DMS79 treated with DMSO at 0.1 percent for 48 hours (cell line): ENCODE results near the gene FHAD1.
A peak's percentile ranks its signal among the peaks of the same experiment; 100 is the strongest.

Experiments used
- DNase-seq: peaks from one replicate; lab custom pipeline; 2025; lab: John Stamatoyannopoulos, UW

The FHAD1 gene

DNA sequence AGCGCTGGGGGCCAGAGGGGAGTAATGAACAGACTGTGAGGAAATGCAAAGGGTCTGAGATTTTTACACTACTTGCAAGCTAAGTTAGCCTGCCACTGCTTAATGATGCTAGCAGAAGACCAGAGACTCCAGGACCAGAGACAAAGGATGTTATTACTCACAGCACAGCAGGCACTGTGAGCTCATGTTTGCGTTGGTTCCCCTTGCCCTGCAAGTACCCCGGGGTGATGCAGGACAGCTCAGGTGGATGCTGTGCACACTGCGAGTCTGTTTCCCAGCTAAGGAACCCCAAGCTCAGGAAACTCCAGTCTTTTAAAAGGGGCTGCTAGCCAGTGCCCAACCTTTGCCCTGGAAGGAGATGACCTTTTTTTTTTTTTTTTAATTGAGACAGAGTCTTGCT is 1.2 kb downstream of the FHAD1 start:
- no peak for DNase-seq

- no peak for DNase-seq
These were observed 2.1 kb downstream of the FHAD1 start for GRCh38 chr1:15249081-15249480.

DNA sequence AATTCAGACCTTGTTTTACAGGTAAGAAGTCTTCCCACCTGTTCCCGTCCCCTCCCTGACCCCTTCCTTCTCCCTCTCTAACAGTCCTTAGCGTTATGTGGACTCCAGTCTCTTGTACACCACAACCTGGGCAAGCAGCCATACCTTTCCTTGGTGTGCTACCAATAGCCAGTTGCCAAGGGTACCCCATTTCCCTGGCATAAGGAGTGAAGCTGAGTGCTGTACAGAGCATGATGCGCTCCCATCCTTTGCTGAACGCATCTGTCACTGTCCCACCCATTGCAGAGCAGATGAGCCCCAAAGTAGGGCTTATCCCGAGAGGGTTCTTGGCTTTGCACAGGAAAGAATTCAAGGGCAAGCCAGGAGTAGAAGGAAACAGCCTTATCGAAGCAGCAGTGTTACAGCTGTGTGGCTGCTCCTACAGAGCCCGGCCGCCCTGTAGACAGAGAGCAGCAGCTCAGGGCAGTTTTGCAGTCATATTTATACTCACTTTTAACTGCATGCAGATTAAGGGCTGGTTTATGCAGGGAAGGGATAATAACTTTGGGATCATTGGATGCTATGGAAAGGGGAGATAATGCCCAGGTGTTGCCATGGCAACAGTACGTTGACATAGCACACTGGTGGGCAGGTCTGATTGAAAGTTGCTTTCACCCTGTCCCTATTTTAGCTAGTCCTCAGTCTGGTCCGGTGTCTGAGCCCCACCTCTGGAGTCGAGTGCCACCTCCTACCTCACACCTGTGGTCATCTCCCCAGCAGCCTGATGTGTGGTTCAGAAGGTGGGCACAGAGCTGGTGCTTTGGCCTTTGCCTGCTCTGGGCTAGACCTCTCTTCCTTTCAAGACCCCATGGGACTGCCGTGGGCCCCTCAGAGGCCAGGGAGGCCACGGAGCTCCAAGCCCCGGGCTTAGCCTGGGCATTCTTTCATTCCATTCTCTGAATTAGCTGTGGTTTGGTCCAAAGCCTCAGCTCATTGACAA is 5.1 kb downstream of the FHAD1 start:
- no peak for DNase-seq

DNA sequence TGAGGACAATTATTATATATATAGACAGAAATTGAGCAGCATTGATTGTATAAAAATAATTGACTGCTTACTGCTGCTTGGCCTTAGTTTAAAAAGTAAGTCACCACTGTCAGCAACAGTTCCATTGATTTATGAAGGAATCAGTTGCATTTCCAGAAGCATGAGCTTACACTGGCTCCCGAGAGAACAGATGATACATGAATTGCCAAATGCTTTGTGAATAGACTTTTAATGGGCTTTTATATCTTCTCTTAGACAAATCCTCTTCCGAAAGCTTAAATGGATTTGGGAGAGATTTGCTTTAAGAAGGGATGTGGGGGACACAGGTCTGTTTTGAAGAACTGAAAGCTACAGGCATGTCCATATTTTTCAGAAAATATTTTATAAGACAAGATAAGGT is 7.5 kb downstream of the FHAD1 start:
- DNase-seq, result no peak

GRCh38 chr1:15255582-15256149 is 8.6 kb downstream of the FHAD1 start:
- no peak for DNase-seq

- no peak for DNase-seq
These were observed 9.6 kb downstream of the FHAD1 start for GRCh38 chr1:15256584-15256983.

DNA sequence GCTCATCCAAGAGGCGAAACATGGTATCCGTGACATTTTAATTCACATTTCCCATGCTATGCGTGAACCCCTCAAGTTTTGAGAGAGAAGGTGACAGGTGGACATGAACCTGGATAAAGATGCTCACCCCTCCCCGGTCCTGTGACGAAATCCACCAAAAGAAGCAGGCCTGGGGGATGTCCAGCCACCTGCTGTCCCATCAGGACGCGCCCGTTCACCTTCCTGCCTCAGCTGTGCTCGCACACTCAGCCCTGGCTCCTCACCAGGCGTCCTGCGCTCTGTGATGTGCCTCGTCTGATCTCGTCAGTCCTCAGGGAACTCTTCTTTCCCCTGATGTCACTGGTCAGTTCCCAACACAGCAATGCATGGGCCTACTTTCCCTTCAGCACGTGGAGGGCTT is 10.3 kb downstream of the FHAD1 start:
- DNase-seq, result no peak

DNA sequence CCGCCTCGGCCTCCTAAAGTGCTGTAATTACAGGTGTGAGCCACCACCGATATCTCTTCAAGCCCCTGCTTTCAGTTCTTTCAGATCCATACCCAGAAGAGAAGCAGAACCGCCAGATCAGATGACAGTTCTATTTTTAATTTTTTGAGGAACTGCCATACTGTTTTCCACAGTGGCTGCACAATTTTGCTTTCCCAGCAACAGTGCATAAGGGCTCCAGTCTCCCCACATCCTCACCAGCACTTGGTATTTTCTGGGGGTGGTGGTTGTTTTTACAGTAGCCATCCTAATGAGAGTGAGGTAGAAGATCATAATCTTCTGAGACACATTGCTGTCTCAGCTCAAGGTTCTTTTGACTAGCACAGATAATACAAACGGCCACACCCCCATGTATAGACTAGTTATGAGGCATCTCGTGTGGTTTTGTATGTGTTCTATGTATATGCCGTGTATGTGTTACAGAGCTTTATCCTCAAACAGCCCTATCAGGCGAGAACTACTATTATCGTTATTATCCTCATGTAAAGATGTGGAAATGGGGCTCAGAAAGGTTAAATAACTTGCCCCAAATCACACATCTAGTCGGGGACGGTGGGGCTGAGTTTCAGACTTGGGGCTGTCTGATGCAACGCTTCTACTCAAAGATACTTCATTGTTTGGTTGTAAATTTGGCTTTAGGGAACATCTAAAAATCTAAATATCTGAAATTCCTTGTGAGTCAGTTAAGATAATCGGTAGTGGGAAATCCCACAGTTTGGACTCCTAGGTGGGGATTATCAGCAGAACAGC is 12.0 kb downstream of the FHAD1 start:
- DNase-seq, result no peak

GRCh38 chr1:15259622-15260007 is 12.6 kb downstream of the FHAD1 start:
- no peak for DNase-seq

DNA sequence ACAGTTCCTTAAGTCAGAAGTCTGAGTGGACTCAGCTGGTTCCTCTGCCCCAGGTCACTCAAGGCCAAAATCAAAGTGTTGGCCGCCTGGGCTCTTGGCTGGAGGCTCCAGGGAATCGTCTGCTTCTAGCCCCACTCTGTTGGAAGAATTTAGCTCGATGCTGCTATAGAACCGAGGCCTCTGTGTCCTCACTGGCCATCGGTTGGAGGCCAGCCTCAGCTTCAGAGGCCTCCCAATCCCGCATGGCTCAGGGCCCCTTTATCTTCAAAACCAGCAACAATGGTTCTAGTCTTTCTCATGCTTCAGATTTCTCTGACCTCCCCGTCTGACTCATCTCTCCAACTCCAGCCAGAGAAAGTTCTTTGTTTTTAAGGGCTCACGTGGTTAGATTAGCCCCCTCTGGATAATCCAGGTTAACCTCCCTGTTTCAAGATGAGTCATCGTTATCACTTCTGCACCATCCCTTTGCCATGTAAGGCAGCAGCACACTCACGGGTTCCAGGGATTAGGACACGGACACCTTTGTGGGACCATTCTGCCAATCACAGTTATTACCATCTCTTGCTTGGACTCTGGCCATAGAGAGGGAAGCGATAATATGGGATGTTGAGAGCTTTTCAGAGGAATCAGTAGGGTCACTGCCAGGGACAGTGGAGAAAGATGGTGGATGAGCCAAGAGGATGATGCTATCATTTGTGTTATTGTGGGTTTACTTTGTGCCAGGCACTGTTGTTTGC is 13.6 kb downstream of the FHAD1 start:
- DNase-seq, result no peak

- DNase-seq, result no peak
These were observed 14.4 kb downstream of the FHAD1 start for GRCh38 chr1:15261155-15262002.

- no peak for DNase-seq
These were observed 15.0 kb downstream of the FHAD1 start for GRCh38 chr1:15262003-15262377.

DNA sequence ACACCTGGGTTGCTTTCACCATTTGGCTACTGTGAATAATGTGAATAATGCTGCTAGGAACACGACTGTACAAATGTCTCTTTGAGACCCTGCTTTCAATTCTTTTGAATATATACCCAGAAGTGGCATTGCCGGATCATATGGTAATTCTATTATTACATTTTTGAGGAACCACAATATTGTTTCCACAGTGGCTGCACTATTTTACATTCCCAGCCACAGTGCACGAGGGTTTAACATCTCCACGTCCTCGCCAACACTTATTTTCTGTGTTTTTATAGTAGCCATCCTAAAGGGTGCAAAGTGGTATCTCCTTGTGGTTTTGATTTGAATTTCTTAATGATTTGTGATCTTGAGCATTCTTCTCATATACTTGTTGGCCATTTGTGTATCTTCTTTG is 15.7 kb downstream of the FHAD1 start:
- no peak for DNase-seq

DNA sequence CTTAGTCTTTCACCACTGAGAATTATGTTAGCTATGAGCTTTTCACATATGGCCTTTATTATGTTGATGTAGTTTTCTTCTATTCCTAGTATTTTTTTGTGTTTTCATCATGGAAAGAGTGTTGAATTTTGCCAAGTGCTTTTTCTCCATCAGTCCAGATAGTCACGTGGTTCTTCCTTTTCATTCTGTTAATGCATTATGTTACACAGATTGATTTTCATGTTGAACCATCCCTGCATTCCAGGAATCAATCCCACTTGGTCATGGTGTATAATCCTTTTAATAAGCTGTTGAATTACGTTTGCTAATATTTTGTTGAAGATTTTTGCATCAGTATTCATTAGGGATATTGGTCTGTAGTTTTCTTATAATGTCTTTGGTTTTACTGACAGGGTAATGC is 17.7 kb downstream of the FHAD1 start:
- no peak for DNase-seq

GRCh38 chr1:15271196-15271595 is 24.2 kb downstream of the FHAD1 start:
- no peak for DNase-seq

GRCh38 chr1:15272009-15272781 is 25.2 kb downstream of the FHAD1 start:
- DNase-seq, result peak; percentile 73

DNA sequence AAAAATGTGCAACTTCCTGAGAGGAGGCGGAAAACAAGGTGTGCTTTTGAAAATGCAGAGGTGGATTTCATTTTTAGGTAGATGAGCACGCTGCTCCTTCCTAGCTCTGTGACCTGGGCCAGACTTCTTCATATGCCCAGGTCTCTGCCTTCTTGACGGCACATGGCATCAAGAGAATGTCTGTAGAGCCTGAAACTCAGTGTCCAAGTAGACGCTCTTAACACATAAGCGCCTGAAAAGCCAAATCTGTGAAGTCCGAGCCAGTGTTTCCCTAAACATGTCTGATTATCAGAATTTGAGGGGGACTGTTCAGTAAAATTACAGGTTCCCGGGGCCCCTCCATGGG is 25.7 kb downstream of the FHAD1 start:
- no peak for DNase-seq

DNA sequence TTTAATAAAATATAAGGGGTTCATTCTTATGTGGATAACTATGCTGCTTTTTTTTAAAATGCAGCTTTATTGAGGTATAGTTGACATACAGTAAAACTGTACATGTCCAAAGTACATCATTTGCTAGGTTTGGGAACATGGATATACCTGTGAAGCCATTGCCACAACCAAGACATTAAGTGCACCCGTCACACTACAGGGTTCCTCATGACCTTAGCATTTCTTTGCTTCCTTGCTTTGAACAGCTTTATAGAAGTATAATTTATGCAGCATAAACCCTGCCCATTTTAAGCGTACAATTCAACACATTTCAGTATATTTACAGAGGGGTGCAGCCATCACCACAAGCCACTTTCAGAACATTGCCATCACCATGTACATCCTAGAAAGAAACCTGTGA is 26.3 kb downstream of the FHAD1 start:
- no peak for DNase-seq

- no peak for DNase-seq
These were observed 29.1 kb downstream of the FHAD1 start for GRCh38 chr1:15275921-15276683.
